Measurements from ENCODE around the gene TARS3.

The TARS3 gene

GRCh38 chr15:101611007-101611406 lies 113.3 kb downstream of the TARS3 start:
- TF ChIP-seq CTCF (IDR thresholded peaks at IDR 0.05; ENCODE audit: low read depth, low read length), result no peak

GRCh38 chr15:101610611-101611000 lies 113.7 kb downstream of the TARS3 start:
- H3K4me3 ChIP-seq (ENCODE audit: low read depth, low read length), result no peak overlapping the region
- TF ChIP-seq CTCF (IDR thresholded peaks at IDR 0.05; ENCODE audit: low read depth, low read length), result no peak

More at GRCh38 chr15:101611007-101611406, 113.3 kb downstream of the TARS3 start:
- H3K4me3 ChIP-seq (ENCODE audit: low read depth, low read length), result no peak overlapping the region

GRCh38 chr15:101609742-101610610 lies 114.3 kb downstream of the TARS3 start:
- no peak overlapping the region for H3K4me3 ChIP-seq (ENCODE audit: low read depth, low read length)
- no peak for TF ChIP-seq CTCF (IDR thresholded peaks at IDR 0.05; ENCODE audit: low read depth, low read length)

DNA sequence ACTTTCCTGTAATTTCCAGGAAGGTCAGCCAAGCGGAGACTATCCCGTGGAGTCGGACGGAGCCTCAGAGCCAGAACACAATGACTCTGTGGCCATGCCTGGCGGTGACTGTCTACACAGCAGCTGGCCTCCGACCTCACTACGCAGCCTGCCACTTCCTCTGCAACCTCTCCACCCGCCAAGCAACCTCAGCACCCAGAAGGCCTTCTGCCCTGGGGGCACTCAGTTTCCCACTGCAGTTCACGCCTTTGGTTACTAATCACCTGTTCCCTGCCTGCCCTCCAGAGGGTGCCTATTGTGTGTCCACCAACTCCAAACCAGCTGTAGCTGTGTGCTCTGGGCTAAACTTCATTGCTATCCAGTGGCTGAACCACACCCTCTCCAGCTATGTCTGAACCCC lies 116.1 kb downstream of the TARS3 start:
- no peak overlapping the region for H3K4me3 ChIP-seq (ENCODE audit: low read depth, low read length)

DNA sequence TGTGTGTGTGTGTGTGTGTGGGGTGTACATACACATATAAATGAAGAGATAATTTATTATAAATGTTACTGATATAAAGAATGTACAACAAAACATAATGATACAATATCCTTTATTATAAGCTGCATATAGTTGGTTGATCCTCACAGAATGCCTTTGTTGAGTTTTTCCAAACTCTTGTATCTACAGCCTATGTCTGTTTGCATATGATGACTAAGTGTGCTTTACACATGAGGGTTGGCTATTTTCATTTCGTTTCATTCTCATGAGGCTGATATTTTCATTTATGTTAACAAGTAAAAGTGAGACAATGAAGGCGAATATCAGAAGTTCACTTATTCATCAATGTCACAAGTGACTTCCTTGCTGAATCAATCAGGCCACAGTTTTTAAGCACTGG lies 117.2 kb downstream of the TARS3 start:
- no peak overlapping the region for H3K4me3 ChIP-seq (ENCODE audit: low read depth, low read length)
- TF ChIP-seq CTCF (IDR thresholded peaks at IDR 0.05; ENCODE audit: low read depth, low read length), result no peak

More for the DNA sequence above, 116.1 kb downstream of the TARS3 start:
- TF ChIP-seq CTCF (IDR thresholded peaks at IDR 0.05; ENCODE audit: low read depth, low read length), result no peak

DNA sequence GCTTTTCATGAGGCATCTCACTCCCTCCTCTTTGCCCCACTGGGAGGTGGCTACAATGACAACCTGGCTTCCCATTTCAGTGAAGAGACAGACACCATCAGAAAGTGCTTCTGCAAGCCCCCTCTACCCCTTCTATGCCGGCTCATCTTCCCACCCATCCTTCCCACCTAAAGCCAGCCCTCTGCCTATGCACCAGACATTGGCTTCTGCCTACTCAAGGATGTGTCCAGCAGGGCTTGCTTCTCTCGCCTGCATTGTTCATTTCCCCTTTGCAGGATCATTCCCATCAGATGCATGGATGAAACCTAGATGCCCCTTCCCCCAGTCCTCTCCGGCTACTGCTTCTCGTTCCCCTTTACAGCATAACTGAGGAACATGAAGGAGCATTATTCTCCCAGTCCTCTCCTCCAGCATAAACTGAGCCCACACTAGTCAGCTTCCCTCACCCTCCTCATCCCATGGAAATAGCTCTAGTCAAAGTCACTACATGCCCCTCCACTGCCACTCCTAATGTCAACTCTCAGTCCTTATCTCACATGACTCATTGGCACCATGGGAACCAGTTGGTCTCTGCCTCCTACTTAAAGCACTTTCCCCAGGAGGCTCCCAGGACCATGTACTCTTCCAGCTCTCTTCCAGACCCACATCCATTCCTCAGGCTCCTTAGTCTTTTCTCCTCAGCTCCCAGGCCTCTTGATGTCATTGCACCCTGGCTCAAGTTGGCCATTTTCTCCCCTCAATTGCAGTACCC lies 120.0 kb downstream of the TARS3 start:
- no peak overlapping the region for H3K4me3 ChIP-seq (ENCODE audit: low read depth, low read length)
- no peak for TF ChIP-seq CTCF (IDR thresholded peaks at IDR 0.05; ENCODE audit: low read depth, low read length)

All from WI38 (cell line).